Nephron (organoid): ENCODE results near the gene ADGRD1.

ENCODE experiments used
- H3K27ac Mint-ChIP-seq, 3 experiments: 2 replicates each; pipeline ENCODE4 v1.8.0; 2020; ENCODE audit warnings: mixed read lengths in 3 of 3, mild to moderate bottlenecking in 2 of 3, moderate library complexity in 1 of 3
- H3K27me3 Mint-ChIP-seq: 2 replicates; pipeline ENCODE4 v1.8.0; 2021; ENCODE audit warnings: low read depth, mild to moderate bottlenecking, moderate library complexity, mixed read lengths
- H3K36me3 Mint-ChIP-seq: 2 replicates; pipeline ENCODE4 v1.8.0; 2020; ENCODE audit warnings: low read depth, mixed read lengths
- H3K4me1 Mint-ChIP-seq: 2 replicates; pipeline ENCODE4 v1.8.0; 2020; ENCODE audit warnings: mixed read lengths
- H3K4me3 Mint-ChIP-seq, 3 experiments: 2 replicates each; pipeline ENCODE4 v1.8.0; 2020; ENCODE audit warnings: mild to moderate bottlenecking in 3 of 3, mixed read lengths in 3 of 3, moderate library complexity in 2 of 3
- H3K9me3 Mint-ChIP-seq: 2 replicates; pipeline ENCODE4 v1.8.0; 2020; ENCODE audit warnings: mixed read lengths
- CTCF ChIP-seq, 3 experiments: fragments of 200-600 bp; sonication (generic); IDR thresholded peaks; one replicate each; pipeline ENCODE4 v1.5.0; 2021; ENCODE audit warnings: antibody characterized with exemption in 3 of 3; ENCODE audit not compliant: unreplicated experiment in 3 of 3

Gene ADGRD1

DNA sequence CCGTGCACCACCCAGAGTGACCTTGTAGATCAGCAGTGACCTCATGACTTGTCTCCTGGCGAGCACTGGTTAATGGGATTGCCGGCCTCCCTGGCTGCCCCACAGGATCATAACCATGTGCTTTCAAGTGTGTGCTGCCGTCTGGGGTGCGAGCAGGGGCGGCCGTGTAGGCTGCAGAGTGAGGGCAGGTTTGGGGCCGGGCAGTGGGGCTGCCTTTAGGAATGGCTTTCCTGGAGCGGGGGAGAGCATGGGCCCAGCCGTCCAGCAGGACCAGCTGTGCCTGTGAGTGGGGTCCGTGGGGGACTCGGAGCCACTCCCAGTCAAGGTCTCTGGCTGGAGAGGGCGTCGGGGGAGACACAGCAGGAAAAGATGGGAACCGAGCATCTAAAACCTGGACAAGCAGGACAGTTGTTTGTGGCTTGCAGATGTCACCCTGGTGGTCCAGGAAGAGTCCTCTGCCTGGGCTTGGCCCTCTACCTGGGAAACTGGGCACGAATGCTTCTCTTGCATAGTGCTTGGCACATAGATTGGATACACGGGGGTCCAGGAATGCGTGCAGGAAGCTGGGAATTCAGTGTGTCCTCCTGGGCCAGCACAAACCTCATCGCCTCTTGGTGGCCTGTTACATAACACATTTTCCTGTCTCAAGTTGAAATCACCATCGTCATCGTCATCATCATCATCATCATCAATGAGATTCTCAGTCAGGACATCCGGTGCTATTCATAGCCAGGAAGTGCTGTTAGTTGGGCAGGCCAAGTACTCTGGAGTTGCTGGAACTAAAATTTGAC, 96.0 kb downstream of the ADGRD1 start:
- no peak for TF ChIP-seq CTCF (IDR thresholded peaks at IDR 0.05; ENCODE audit: unreplicated experiment in 3 of 3)
- H3K27ac Mint-ChIP-seq = no peak overlapping the region
- no peaks in the 10 kb centered on the region for H3K9me3 Mint-ChIP-seq
- H3K36me3 Mint-ChIP-seq = no peaks in the 10 kb centered on the region
- peaks cover 47% of the 10 kb centered on the region for H3K27me3 Mint-ChIP-seq
- H3K4me3 Mint-ChIP-seq = no peak overlapping the region
- H3K4me1 Mint-ChIP-seq = no peaks in the 10 kb centered on the region

GRCh38 chr12:131050463-131051154, 96.9 kb downstream of the ADGRD1 start:
- H3K36me3 Mint-ChIP-seq = no peaks in the 10 kb centered on the region
- no peak for TF ChIP-seq CTCF (IDR thresholded peaks at IDR 0.05; ENCODE audit: unreplicated experiment in 3 of 3)
- H3K4me1 Mint-ChIP-seq = no peaks in the 10 kb centered on the region
- no peak overlapping the region for H3K4me3 Mint-ChIP-seq
- H3K9me3 Mint-ChIP-seq = no peaks in the 10 kb centered on the region
- no peak overlapping the region for H3K27ac Mint-ChIP-seq
- H3K27me3 Mint-ChIP-seq = peaks cover 52% of the 10 kb centered on the region

DNA sequence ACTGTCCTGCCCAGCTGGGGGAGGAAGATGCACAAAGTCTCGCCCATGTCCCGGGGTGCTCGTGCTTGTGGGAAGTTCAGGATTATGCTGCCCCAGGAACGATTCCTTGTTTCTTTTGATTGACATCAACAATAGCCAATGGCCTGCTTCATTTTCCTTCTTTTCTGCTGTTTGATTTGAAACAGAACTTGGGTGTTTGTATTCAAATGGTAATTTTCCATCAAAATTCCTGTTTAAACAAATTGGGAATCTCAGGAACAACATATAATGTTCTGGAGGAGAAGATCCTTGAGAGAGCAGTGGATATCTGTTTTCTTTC, 97.4 kb downstream of the ADGRD1 start:
- no peaks in the 10 kb centered on the region for H3K9me3 Mint-ChIP-seq

DNA sequence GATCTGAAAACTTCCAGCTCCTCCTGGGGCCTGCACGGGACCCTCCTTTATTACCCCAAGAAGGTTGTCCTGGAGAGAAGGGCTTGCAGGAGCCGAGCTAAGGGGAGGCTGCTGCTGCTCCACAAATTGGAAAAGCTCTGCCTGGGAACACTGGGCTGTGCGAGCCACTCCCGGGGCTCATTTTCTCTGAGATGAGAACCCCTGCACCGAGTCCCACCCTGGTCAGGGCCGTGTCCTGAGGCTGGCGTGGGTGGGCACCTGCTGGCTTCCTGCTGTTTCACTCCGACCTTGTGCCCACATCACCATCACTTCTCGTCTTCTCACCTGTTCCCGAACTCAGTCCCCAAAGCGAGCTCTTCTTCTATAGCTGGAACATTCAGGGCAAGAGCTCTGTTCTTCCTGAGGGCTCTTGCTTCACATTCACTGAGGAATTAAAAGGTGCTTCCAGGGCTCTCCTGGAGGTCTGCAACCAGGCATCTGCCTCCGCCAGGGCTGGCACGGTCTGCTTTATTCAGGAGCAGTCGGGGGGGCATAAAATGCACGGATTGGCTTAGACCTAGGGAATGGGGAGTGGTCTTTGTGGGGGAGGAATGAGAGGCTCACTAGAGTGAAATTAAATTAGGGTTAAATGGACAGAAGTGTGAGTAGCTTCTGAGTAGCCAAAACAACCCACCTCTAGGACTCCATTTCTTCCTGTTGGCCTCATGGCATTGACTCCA, 98.5 kb downstream of the ADGRD1 start:
- H3K36me3 Mint-ChIP-seq = no peaks in the 10 kb centered on the region
- H3K27me3 Mint-ChIP-seq = peaks cover 52% of the 10 kb centered on the region
- no peak for TF ChIP-seq CTCF (IDR thresholded peaks at IDR 0.05; ENCODE audit: unreplicated experiment in 3 of 3)
- peaks cover 14% of the 10 kb centered on the region for H3K4me1 Mint-ChIP-seq
- H3K27ac Mint-ChIP-seq = no peak overlapping the region
- no peaks in the 10 kb centered on the region for H3K9me3 Mint-ChIP-seq
- no peak overlapping the region for H3K4me3 Mint-ChIP-seq

More for the DNA sequence above, 97.4 kb downstream of the ADGRD1 start:
- peaks cover 3% of the 10 kb centered on the region for H3K4me1 Mint-ChIP-seq
- no peak for TF ChIP-seq CTCF (IDR thresholded peaks at IDR 0.05; ENCODE audit: unreplicated experiment in 3 of 3)
- H3K27me3 Mint-ChIP-seq = peaks cover 52% of the 10 kb centered on the region
- H3K36me3 Mint-ChIP-seq = no peaks in the 10 kb centered on the region
- no peak overlapping the region for H3K27ac Mint-ChIP-seq
- H3K4me3 Mint-ChIP-seq = no peak overlapping the region

- TF ChIP-seq CTCF (IDR thresholded peaks at IDR 0.05; ENCODE audit: unreplicated experiment in 3 of 3) = no peak
- Mint-ChIP-seq H3K4me3 (no peak overlapping the region), H3K27ac (no peak overlapping the region), H3K27me3 (peaks cover 52% of the 10 kb centered on the region), H3K9me3 (no peaks in the 10 kb centered on the region), H3K4me1 (peaks cover 19% of the 10 kb centered on the region), H3K36me3 (no peaks in the 10 kb centered on the region)
These were observed 99.2 kb downstream of the ADGRD1 start for GRCh38 chr12:131052929-131053328.
